IMR-90 (cell line): ENCODE measurements around the gene AGPAT3. TPM values are rescaled to one million over a fixed set of nuclear protein-coding genes. Genes with fewer than 3 reads are reported as not detected.
A peak's percentile ranks its signal among the peaks of the same experiment; 100 is the strongest.

Source experiments
- ATAC-seq: fragments of 200-7000 bp; cut with Tn5 transposase; 2 replicates; pipeline ENCODE4 v1.9.1; 2020; ENCODE audit warnings: low read depth, mild to moderate bottlenecking, moderate library complexity
- BruUV-seq: library from RNA; stranded (reverse); fragments of 400-500 nt; replicated peaks from 2 replicates; lab custom pipeline; 2021; lab: Mats Ljungman, UMichigan
- CTCF ChIA-PET: fragments of 300-600 bp; formaldehyde crosslinking; extraction: SDS; loops from one replicate; lab custom pipeline; 2021; ENCODE audit warnings: antibody characterized with exemption; lab: Yijun Ruan, JAX
- POLR2A ChIA-PET: fragments of 300-600 bp; sonication (Branson Sonifier 250); formaldehyde crosslinking; loops from one replicate; lab custom pipeline; 2022; ENCODE audit warnings: antibody characterized with exemption; ENCODE audit not compliant: unreplicated experiment; lab: Charles Lee
- DNase-seq: peaks from one replicate; pipeline ENCODE4 v3.0.0; 2013
- H2AFZ ChIP-seq: replicated peaks from 2 replicates; pipeline ENCODE3; 2013; ENCODE audit warnings: low read length, mild to moderate bottlenecking; ENCODE audit not compliant: poor library complexity
- H2AK5ac ChIP-seq: 2 replicates; pipeline ENCODE4 v1.6.1; 2013; ENCODE audit warnings: low read depth, low read length, inconsistent platforms
- H2AK9ac ChIP-seq: replicated peaks from 2 replicates; pipeline ENCODE3; 2013; ENCODE audit warnings: mild to moderate bottlenecking, low read depth, low read length, moderate library complexity; ENCODE audit not compliant: poor library complexity
- H2BK120ac ChIP-seq: 2 replicates; pipeline ENCODE4 v1.6.1; 2013; ENCODE audit warnings: low read depth, low read length, inconsistent platforms
- H2BK15ac ChIP-seq: 3 replicates; pipeline ENCODE4 v1.6.1; 2013; ENCODE audit warnings: low read depth, low read length, inconsistent platforms
- H2BK20ac ChIP-seq: 2 replicates; pipeline ENCODE4 v1.6.1; 2013; ENCODE audit warnings: low read depth, mild to moderate bottlenecking, inconsistent platforms, low read length, moderate library complexity
- H2BK5ac ChIP-seq: 2 replicates; pipeline ENCODE4 v1.6.1; 2013; ENCODE audit warnings: mild to moderate bottlenecking, low read depth, low read length, inconsistent platforms; ENCODE audit not compliant: poor library complexity, severe bottlenecking
- H3K14ac ChIP-seq: replicated peaks from 2 replicates; pipeline ENCODE4 v1.6.1; 2013; ENCODE audit warnings: low read depth, low read length, inconsistent platforms
- H3K18ac ChIP-seq: 2 replicates; pipeline ENCODE4 v1.6.1; 2013; ENCODE audit warnings: low read depth, low read length, control low read depth
- H3K23ac ChIP-seq: 2 replicates; pipeline ENCODE4 v1.6.1; 2013; ENCODE audit warnings: low read depth, low read length, inconsistent platforms
- H3K27ac ChIP-seq: 2 replicates; pipeline ENCODE4 v1.5.1; 2013; ENCODE audit warnings: mild to moderate bottlenecking, control low read depth, low read length; ENCODE audit not compliant: insufficient read depth
- H3K27me3 ChIP-seq: 2 replicates; pipeline ENCODE4 v1.6.1; 2013; ENCODE audit warnings: low read length; ENCODE audit not compliant: control insufficient read depth, insufficient read depth
- H3K36me3 ChIP-seq: 2 replicates; pipeline ENCODE4 v1.6.1; 2013; ENCODE audit warnings: low read length, mixed read lengths; ENCODE audit not compliant: control insufficient read depth, insufficient read depth
- H3K4ac ChIP-seq: 2 replicates; pipeline ENCODE4 v1.6.1; 2013; ENCODE audit warnings: low read depth, low read length, inconsistent platforms
- H3K4me1 ChIP-seq: 2 replicates; pipeline ENCODE4 v1.6.1; 2013; ENCODE audit warnings: low read length, mixed read lengths; ENCODE audit not compliant: control insufficient read depth, insufficient read depth
- H3K4me2 ChIP-seq: 2 replicates; pipeline ENCODE4 v1.6.1; 2013; ENCODE audit warnings: low read depth, mild to moderate bottlenecking, control low read depth, low read length, moderate library complexity
- H3K4me3 ChIP-seq: 2 replicates; pipeline ENCODE4 v1.5.1; 2013; ENCODE audit warnings: low read depth, mild to moderate bottlenecking, control low read depth, low read length, moderate library complexity; ENCODE audit not compliant: insufficient read depth
- H3K56ac ChIP-seq: 2 replicates; pipeline ENCODE4 v1.6.1; 2013; ENCODE audit warnings: low read length, inconsistent platforms; ENCODE audit not compliant: insufficient read depth; ENCODE audit errors: extremely low read depth
- H3K79me1 ChIP-seq, 2 experiments: 2 replicates each; pipeline ENCODE4 v1.6.1; 2013; ENCODE audit warnings: low read length in 2 of 2, inconsistent platforms in 1 of 2, low read depth in 1 of 2
- H3K9ac ChIP-seq: 2 replicates; pipeline ENCODE4 v1.6.1; 2013; ENCODE audit warnings: low read depth, low read length, control low read depth
- H3K9me1 ChIP-seq: 2 replicates; pipeline ENCODE4 v1.6.1; 2013; ENCODE audit warnings: low read length, inconsistent platforms; ENCODE audit not compliant: insufficient read depth
- H3K9me3 ChIP-seq: 2 replicates; pipeline ENCODE4 v1.6.1; 2013; ENCODE audit warnings: low read length; ENCODE audit not compliant: control insufficient read depth, insufficient read depth
- H4K20me1 ChIP-seq: 2 replicates; pipeline ENCODE4 v1.6.1; 2013; ENCODE audit warnings: low read length, inconsistent platforms; ENCODE audit not compliant: insufficient read depth
- H4K5ac ChIP-seq: 2 replicates; pipeline ENCODE4 v1.6.1; 2013; ENCODE audit warnings: mild to moderate bottlenecking, low read depth, low read length, control low read depth
- H4K8ac ChIP-seq, 2 experiments: 2 replicates each; pipeline ENCODE4 v1.6.1; 2013; ENCODE audit warnings: low read depth in 2 of 2, low read length in 2 of 2, control low read depth in 1 of 2, inconsistent platforms in 1 of 2
- H4K91ac ChIP-seq: 2 replicates; pipeline ENCODE4 v1.6.1; 2013; ENCODE audit warnings: low read depth, low read length, inconsistent platforms; ENCODE audit not compliant: insufficient read depth
- BHLHE40 ChIP-seq: fragments of 150-350 bp; IDR thresholded peaks from 2 replicates; pipeline ENCODE4 v1.6.1; 2016; ENCODE audit warnings: mild to moderate bottlenecking, low read depth, low read length
- CEBPB ChIP-seq: IDR thresholded peaks from 2 replicates; pipeline ENCODE4 v1.6.1; 2012; ENCODE audit warnings: low read depth, low read length, improper control_type of control experiment
- CHD1 ChIP-seq: IDR thresholded peaks from 2 replicates; pipeline ENCODE4 v1.6.1; 2012; ENCODE audit warnings: low read depth, low read length, improper control_type of control experiment
- CTCF ChIP-seq: conservative IDR thresholded peaks from 2 replicates; pipeline ENCODE4 v1.5.1; 2012; ENCODE audit warnings: mild to moderate bottlenecking, low read depth, low read length, improper control_type of control experiment
- ELK1 ChIP-seq: fragments of 150-350 bp; IDR thresholded peaks from 2 replicates; pipeline ENCODE4 v1.6.1; 2016; ENCODE audit warnings: low read depth, mild to moderate bottlenecking, low read length, moderate library complexity, borderline replicate concordance
- FOS ChIP-seq: fragments of 150-350 bp; IDR thresholded peaks from 2 replicates; pipeline ENCODE4 v1.6.1; 2016; ENCODE audit warnings: low read depth, low read length
- MAFK ChIP-seq: IDR thresholded peaks from 2 replicates; pipeline ENCODE4 v1.6.1; 2012; ENCODE audit warnings: low read depth, low read length, improper control_type of control experiment
- MAZ ChIP-seq: IDR thresholded peaks from 2 replicates; pipeline ENCODE4 v1.6.1; 2012; ENCODE audit warnings: low read depth, mild to moderate bottlenecking, low read length, improper control_type of control experiment, moderate library complexity, borderline replicate concordance
- MXI1 ChIP-seq: IDR thresholded peaks from 2 replicates; pipeline ENCODE4 v1.6.1; 2012; ENCODE audit warnings: low read depth, mild to moderate bottlenecking, low read length, moderate library complexity, borderline replicate concordance
- POLR2A ChIP-seq: IDR thresholded peaks from 2 replicates; pipeline ENCODE4 v1.6.1; 2012; ENCODE audit warnings: mild to moderate bottlenecking, low read depth, low read length
- RAD21 ChIP-seq: IDR thresholded peaks from 2 replicates; pipeline ENCODE4 v1.6.1; 2012; ENCODE audit warnings: low read length, improper control_type of control experiment
- RCOR1 ChIP-seq: IDR thresholded peaks from 2 replicates; pipeline ENCODE4 v1.6.1; 2012; ENCODE audit warnings: mild to moderate bottlenecking, low read length, improper control_type of control experiment; ENCODE audit not compliant: insufficient replicate concordance
- RFX5 ChIP-seq: IDR thresholded peaks from 2 replicates; pipeline ENCODE4 v1.8.0; 2012; ENCODE audit warnings: low read depth, mild to moderate bottlenecking, low read length, moderate library complexity
- SMC3 ChIP-seq: fragments of 150-350 bp; IDR thresholded peaks from 2 replicates; pipeline ENCODE4 v1.6.1; 2016; ENCODE audit warnings: low read depth, mild to moderate bottlenecking, antibody characterized with exemption, low read length, moderate library complexity
- USF2 ChIP-seq: fragments of 150-350 bp; IDR thresholded peaks from 2 replicates; pipeline ENCODE4 v1.6.1; 2017; ENCODE audit warnings: mild to moderate bottlenecking, antibody characterized with exemption, low read length, low read depth
- WGBS, 2 experiments: methylation state at CpG; one replicate each; pipeline versions ENCODE4 v1.1.5 to v1.1.7; 2013; ENCODE audit warnings: missing lambda C conversion rate in 2 of 2; ENCODE audit not compliant: insufficient read length in 1 of 2; ENCODE audit errors: extremely low coverage in 2 of 2; 5-methylcytosine and 5-hydroxymethylcytosine counted together
- dilution Hi-C: fragments of 300-500 bp; cut with HindIII; formaldehyde crosslinking; loops from one replicate; pipeline ENCODE4 v1.14.3; 2018; ENCODE audit warnings: low sequenced_read_pairs; ENCODE audit not compliant: unreplicated experiment
- in situ Hi-C: fragments of 300-500 bp; cut with MboI; formaldehyde crosslinking; loops from 3 replicates; pipeline ENCODE4 v1.14.3; 2019; ENCODE audit warnings: low sequenced_read_pairs, inconsistent platforms, mixed read lengths
- intact Hi-C: fragments of 100-400 bp; cut with micrococcal nuclease; formaldehyde crosslinking; loops from 2 replicates; pipeline ENCODE4 v1.10.0; 2022
- polyA plus RNA-seq, 3 experiments: library from polyadenylated mRNA; depleted of rRNA; stranded (reverse); fragments of >200 nt; gene quantifications; 2 replicates each; pipeline ENCODE4 v1.2.3, GENCODE V29; 2012; ENCODE audit warnings: low replicate concordance in 1 of 3
- total RNA-seq: library from RNA; depleted of rRNA; stranded (reverse); fragments of >200 nt; gene quantifications from 2 replicates; pipeline ENCODE4 v1.2.3, GENCODE V29; 2012

AGPAT3 gene
- total and polyA plus RNA-seq, 2 of the 4 experiments (the other 2 are of a cell fraction), result 27.1 to 38.7 TPM

- H3K56ac ChIP-seq, result no peak overlapping the region
- no peak for TF ChIP-seq RAD21
- TF ChIP-seq CTCF, result no peak
- peak; percentile 71 for TF ChIP-seq USF2
- peak; percentile 39; the same call in 1 of the 2 replicates for TF ChIP-seq MXI1
- TF ChIP-seq ELK1, result no peak
- TF ChIP-seq CEBPB, result no peak
- no peak for TF ChIP-seq RFX5
- no peak for TF ChIP-seq POLR2A
- TF ChIP-seq MAZ, result peak; percentile 30; the same call in 1 of the 2 replicates
- TF ChIP-seq CHD1, result no peak
- no peak for TF ChIP-seq SMC3
- no peak for TF ChIP-seq MAFK
- TF ChIP-seq FOS, result no peak
- peak; percentile 54; the same call in 1 of the 2 replicates for TF ChIP-seq BHLHE40
- TF ChIP-seq RCOR1, result no peak
These were observed 586 bp upstream of the AGPAT3 start for GRCh38 chr21:43864313-43864961.

More at GRCh38 chr21:43864313-43864961, 586 bp upstream of the AGPAT3 start:
- Histone ChIP-seq H3K23ac (peak overlapping the region; percentile 9; the same call in 1 of the 2 replicates), H3K4me1 (peaks cover 19% of the 10 kb centered on the region), H2BK15ac (no peak overlapping the region), H3K79me1 (peaks cover 17 to 33% of the 10 kb centered on the region in 2 experiments), H4K8ac (peak overlapping the region; percentile 43 to 47; a peak in 1 of 4 replicates), H2AFZ (peak overlapping the region; percentile 95), H4K5ac (peak overlapping the region; percentile 6; the same call in 1 of the 2 replicates), H3K9ac (peak overlapping the region; percentile 59), H3K36me3 (peaks cover 9% of the 10 kb centered on the region; the same call in 1 of the 2 replicates), H4K91ac (no peak overlapping the region), H2AK5ac (no peak overlapping the region), H2AK9ac (peak overlapping the region; percentile 85), H3K14ac (no peak overlapping the region), H4K20me1 (peaks cover 27% of the 10 kb centered on the region), H2BK20ac (no peak overlapping the region), H2BK5ac (no peak overlapping the region), H2BK120ac (no peak overlapping the region), H3K4ac (peak overlapping the region; percentile 32), H3K9me1 (peaks cover 23% of the 10 kb centered on the region), H3K4me2 (peak overlapping the region; percentile 61), H3K4me3 (peak overlapping the region; percentile 48), H3K18ac (no peak overlapping the region), H3K27me3 (no peaks in the 10 kb centered on the region), H3K9me3 (no peaks in the 10 kb centered on the region), H3K27ac (peak overlapping the region; percentile 60; the same call in 1 of the 2 replicates)
- ChIA-PET CTCF (no interaction called here), POLR2A (no interaction called here)
- in situ Hi-C loops (no loop called here), intact Hi-C loops (no loop called here), dilution Hi-C loops (no loop called here)
- WGBS, 2 experiments, result 2% methylated on average over 23 of the region's 81 CpGs; no CpG with 5 or more reads in 1 of the 2 experiments
- DNase-seq, result peak; percentile 16
- BruUV-seq, result no TSS peak
- peak; percentile 9 for ATAC-seq
